Measurements from ENCODE around the gene IL1R1.
"Not testable (repeated sequence)": the region's sequence is repeated elsewhere in the genome, so short reads cannot be mapped to it uniquely, and the experiment has no call there.

The IL1R1 gene

GRCh38 chr2:102099536-102100298 is 42.8 kb upstream of the IL1R1 start:
- Mint-ChIP-seq H3K4me1 (peaks cover 45% of the 10 kb centered on the region), H3K36me3 (ENCODE audit: low read depth) (peaks cover 7% of the 10 kb centered on the region), H3K27me3 (ENCODE audit: low read depth, poor library complexity) (peaks cover 3% of the 10 kb centered on the region), H3K9me3 (peaks cover 7% of the 10 kb centered on the region), H3K4me3 (no peak overlapping the region), H3K27ac (no peak overlapping the region)
- no peak for DNase-seq
- TF ChIP-seq CTCF (IDR thresholded peaks at IDR 0.05) = no peak

GRCh38 chr2:102100371-102101096 is 42.0 kb upstream of the IL1R1 start:
- no peak overlapping the region for H3K4me3 Mint-ChIP-seq

GRCh38 chr2:102101097-102101848 is 41.3 kb upstream of the IL1R1 start:
- DNase-seq = no peak
- Mint-ChIP-seq H3K9me3 (peaks cover 7% of the 10 kb centered on the region), H3K27me3 (ENCODE audit: low read depth, poor library complexity) (peaks cover 3% of the 10 kb centered on the region), H3K4me1 (peaks cover 45% of the 10 kb centered on the region), H3K4me3 (no peak overlapping the region), H3K27ac (no peak overlapping the region), H3K36me3 (ENCODE audit: low read depth) (peaks cover 7% of the 10 kb centered on the region)
- TF ChIP-seq CTCF (IDR thresholded peaks at IDR 0.05) = no peak

More at GRCh38 chr2:102100371-102101096, 42.0 kb upstream of the IL1R1 start:
- no peak for TF ChIP-seq CTCF (IDR thresholded peaks at IDR 0.05)
- H3K36me3 Mint-ChIP-seq (ENCODE audit: low read depth) = peaks cover 7% of the 10 kb centered on the region
- peaks cover 42% of the 10 kb centered on the region for H3K4me1 Mint-ChIP-seq
- no peak overlapping the region for H3K27ac Mint-ChIP-seq
- no peak for DNase-seq
- H3K9me3 Mint-ChIP-seq = peaks cover 7% of the 10 kb centered on the region
- peaks cover 3% of the 10 kb centered on the region for H3K27me3 Mint-ChIP-seq (ENCODE audit: low read depth, poor library complexity)

GRCh38 chr2:102101849-102102635 is 40.5 kb upstream of the IL1R1 start:
- DNase-seq = no peak
- H3K27ac Mint-ChIP-seq = no peak overlapping the region
- H3K4me3 Mint-ChIP-seq = no peak overlapping the region
- H3K36me3 Mint-ChIP-seq (ENCODE audit: low read depth) = peaks cover 7% of the 10 kb centered on the region
- peaks cover 40% of the 10 kb centered on the region for H3K4me1 Mint-ChIP-seq
- no peak for TF ChIP-seq CTCF (IDR thresholded peaks at IDR 0.05)
- H3K9me3 Mint-ChIP-seq = peaks cover 7% of the 10 kb centered on the region
- H3K27me3 Mint-ChIP-seq (ENCODE audit: low read depth, poor library complexity) = peaks cover 3% of the 10 kb centered on the region

GRCh38 chr2:102102636-102102948 is 40.0 kb upstream of the IL1R1 start:
- not testable (repeated sequence) for H3K36me3 Mint-ChIP-seq (ENCODE audit: low read depth); DNase-seq; H3K4me3 Mint-ChIP-seq; H3K27ac Mint-ChIP-seq; H3K9me3 Mint-ChIP-seq; H3K27me3 Mint-ChIP-seq (ENCODE audit: low read depth, poor library complexity)
- H3K4me1 Mint-ChIP-seq = peaks cover 38% of the 10 kb centered on the region

Measured in nephron progenitor cell (in vitro differentiated cells).